ENCODE measurements around the gene HCN2.

DNA sequence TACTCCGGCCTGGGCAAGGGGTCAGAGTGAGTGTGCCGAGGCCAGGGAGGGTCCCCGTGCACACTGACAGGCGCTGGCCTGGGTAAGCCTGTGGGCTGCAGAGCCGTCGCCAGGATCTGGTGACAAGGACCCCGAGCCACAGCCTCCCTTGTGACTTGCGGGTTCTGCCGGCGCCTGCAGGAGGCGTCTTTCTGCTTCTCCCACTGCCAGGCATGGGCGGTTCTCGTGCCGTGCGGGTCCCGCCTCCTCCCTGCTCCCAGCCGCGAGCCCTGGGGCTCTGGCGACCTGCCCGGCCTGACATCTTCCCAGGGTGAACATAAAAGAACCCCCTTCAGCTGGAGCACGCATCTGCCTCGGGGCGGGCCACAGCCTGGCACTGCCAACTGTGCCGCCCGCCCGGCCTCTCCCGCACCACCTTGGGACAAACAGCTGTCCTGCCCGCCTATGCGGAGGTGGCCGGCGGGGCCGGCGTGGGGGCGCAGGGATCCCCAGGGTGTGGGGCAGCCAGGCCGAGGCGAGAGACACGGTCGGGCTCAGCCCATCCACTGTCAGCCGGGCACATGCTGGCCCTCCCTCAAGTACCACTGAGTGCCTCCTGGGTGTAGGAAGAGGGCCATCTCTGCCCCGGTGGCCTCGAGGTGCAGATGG lies 1.5 kb upstream of the HCN2 start:
- TF ChIP-seq, protein P1, sequence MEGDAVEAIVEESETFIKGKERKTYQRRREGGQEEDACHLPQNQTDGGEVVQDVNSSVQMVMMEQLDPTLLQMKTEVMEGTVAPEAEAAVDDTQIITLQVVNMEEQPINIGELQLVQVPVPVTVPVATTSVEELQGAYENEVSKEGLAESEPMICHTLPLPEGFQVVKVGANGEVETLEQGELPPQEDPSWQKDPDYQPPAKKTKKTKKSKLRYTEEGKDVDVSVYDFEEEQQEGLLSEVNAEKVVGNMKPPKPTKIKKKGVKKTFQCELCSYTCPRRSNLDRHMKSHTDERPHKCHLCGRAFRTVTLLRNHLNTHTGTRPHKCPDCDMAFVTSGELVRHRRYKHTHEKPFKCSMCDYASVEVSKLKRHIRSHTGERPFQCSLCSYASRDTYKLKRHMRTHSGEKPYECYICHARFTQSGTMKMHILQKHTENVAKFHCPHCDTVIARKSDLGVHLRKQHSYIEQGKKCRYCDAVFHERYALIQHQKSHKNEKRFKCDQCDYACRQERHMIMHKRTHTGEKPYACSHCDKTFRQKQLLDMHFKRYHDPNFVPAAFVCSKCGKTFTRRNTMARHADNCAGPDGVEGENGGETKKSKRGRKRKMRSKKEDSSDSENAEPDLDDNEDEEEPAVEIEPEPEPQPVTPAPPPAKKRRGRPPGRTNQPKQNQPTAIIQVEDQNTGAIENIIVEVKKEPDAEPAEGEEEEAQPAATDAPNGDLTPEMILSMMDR (IDR thresholded peaks at IDR 0.05; ENCODE audit: poor library complexity, severe bottlenecking) = peak; percentile 62
- TF ChIP-seq EZH2 (IDR thresholded peaks at IDR 0.05; ENCODE audit: borderline replicate concordance, insufficient read depth, low read length, poor library complexity, severe bottlenecking) = no peak

Data from neural cell (in vitro differentiated cells).